Measurements from ENCODE around the gene SMIM36.
"Not testable (repeated sequence)": the region's sequence is repeated elsewhere in the genome, so short reads cannot be mapped to it uniquely, and the experiment has no call there.

SMIM36 gene

DNA sequence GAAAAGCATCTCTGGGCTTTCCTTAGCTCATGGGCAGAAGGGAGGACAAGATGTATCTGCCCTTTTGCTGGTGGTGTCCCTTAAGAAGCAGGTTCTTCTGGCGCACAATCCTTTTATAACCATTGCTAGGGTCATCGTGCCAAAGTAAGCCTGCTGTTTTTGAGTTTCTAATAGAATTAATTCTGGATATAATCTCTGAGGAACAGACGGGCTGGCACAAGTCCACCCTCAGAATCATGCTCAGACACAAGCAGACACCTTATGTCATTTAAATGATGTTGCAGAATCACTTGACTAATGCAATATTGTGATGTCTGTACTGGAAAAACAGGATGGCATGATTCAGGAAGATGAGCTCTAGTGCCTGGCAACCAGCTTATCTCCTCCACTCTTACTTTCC is 70.9 kb downstream of the SMIM36 start:
- H3K4me3 ChIP-seq (ENCODE audit: low read depth, low read length) = no peak overlapping the region
- DNase-seq (ENCODE audit: low read depth) = no peak

GRCh38 chr17:55437159-55437605 is 74.1 kb downstream of the SMIM36 start:
- no peak for DNase-seq (ENCODE audit: low read depth)
- H3K4me3 ChIP-seq (ENCODE audit: low read depth, low read length) = no peak overlapping the region

GRCh38 chr17:55436224-55437158 is 74.8 kb downstream of the SMIM36 start:
- no peak for DNase-seq (ENCODE audit: low read depth)
- H3K4me3 ChIP-seq (ENCODE audit: low read depth, low read length) = no peak overlapping the region

DNA sequence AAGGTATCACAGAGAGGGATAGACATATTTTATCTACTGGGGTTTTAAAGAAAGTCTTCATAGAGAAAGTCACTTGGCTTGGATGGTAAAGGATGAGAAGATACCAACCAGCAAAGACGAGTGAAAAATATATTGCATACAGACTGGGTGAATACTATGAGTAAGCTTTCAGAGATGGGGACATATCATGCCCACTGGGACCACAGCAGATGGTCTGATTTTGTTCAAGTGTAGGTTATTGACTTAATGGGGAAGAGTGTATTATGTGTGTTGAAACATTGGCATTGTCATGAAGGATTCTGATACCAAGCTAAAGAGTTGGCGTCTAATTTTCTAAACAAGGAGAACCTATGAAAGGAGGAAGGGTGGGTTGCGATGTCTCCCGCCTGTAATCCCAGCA is 75.8 kb downstream of the SMIM36 start:
- DNase-seq (ENCODE audit: low read depth) = no peak
- no peak overlapping the region for H3K4me3 ChIP-seq (ENCODE audit: low read depth, low read length)

GRCh38 chr17:55434721-55435120 is 76.5 kb downstream of the SMIM36 start:
- H3K4me3 ChIP-seq (ENCODE audit: low read depth, low read length) = no peak overlapping the region
- no peak for DNase-seq (ENCODE audit: low read depth)

GRCh38 chr17:55433629-55434422 is 77.4 kb downstream of the SMIM36 start:
- H3K4me3 ChIP-seq (ENCODE audit: low read depth, low read length) = no peak overlapping the region
- peak; percentile 91 for DNase-seq (ENCODE audit: low read depth)

DNA sequence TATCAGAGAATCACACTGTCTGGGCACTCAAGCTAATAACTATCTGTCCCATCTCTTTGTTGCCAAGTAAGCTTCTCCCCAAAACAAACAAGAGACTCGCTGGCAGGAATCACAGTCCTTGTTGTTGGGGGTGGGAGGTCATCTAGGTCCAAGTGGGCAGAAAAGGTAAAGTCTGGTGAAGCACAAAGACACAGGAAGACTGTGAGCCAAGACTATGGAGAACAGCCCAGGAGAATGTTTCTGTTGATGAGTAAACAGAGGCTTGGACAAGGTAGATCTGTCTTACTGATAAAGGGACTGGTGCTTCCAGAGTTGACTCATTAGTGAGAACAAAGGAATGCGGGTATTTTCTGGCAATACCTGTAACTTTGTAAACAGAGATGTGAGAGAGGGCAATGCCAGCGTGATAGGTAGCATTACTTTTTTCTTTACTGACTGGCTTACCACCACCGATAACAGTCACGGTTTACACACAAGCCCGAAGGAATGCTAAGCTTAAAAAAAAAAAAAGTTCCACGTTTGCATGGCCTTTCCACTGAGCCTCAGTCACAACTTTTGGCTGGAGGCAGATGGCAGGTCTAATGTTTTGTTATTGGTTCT is 78.1 kb downstream of the SMIM36 start:
- no peak overlapping the region for H3K4me3 ChIP-seq (ENCODE audit: low read depth, low read length)
- no peak for DNase-seq (ENCODE audit: low read depth)

DNA sequence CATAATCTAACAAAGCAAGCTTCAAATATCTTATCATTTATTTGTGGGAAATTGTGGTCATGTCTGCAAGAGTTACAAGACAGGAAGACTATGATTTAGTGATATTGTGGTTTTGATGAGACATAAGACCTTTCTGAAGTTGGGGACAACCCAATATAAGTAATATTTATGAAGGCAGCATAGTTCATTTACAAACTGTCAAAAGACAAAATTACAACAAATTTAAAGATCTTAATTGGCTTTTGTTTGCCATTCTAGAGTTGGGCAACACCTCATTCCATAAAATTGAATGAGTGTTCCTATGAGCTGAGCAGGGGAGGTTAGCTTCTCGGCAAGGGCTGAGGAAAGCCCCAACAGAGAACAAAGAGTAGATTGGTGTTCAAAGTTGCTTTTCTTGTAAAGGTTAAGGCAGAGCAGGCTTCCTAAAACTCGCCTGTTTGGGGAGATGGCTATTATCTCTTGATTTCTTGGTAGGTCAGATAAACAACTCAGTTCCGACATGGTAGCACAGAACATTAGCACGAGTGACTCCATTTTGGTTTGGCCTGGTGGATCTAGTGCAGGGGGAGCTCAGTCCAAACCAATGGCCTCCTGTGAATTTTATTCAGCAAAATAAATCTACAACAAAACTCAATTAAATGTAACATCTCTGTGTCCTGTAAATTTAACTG is 78.8 kb downstream of the SMIM36 start:
- no peak for DNase-seq (ENCODE audit: low read depth)
- H3K4me3 ChIP-seq (ENCODE audit: low read depth, low read length) = no peak overlapping the region

DNA sequence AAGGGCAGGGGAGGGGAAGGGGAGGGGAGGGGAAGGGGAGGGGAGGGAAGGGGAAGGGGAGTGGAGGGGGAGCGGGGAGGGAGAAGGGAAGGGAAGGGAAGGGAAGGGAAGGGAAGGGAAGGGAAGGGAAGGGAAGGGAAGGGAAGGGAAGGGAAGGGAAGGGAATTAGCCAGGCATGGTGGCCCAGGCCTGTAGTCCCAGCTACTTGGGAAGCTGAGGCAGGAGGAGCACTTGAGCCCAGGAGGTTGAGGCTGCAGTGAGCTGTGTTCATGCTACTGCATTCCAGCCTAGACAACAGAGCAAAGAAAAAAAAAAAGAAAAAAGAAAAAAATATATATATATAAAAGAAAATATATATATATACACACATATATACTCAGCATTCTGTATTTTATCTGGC is 79.3 kb downstream of the SMIM36 start:
- not testable (repeated sequence) for H3K4me3 ChIP-seq (ENCODE audit: low read depth, low read length); DNase-seq (ENCODE audit: low read depth)

DNA sequence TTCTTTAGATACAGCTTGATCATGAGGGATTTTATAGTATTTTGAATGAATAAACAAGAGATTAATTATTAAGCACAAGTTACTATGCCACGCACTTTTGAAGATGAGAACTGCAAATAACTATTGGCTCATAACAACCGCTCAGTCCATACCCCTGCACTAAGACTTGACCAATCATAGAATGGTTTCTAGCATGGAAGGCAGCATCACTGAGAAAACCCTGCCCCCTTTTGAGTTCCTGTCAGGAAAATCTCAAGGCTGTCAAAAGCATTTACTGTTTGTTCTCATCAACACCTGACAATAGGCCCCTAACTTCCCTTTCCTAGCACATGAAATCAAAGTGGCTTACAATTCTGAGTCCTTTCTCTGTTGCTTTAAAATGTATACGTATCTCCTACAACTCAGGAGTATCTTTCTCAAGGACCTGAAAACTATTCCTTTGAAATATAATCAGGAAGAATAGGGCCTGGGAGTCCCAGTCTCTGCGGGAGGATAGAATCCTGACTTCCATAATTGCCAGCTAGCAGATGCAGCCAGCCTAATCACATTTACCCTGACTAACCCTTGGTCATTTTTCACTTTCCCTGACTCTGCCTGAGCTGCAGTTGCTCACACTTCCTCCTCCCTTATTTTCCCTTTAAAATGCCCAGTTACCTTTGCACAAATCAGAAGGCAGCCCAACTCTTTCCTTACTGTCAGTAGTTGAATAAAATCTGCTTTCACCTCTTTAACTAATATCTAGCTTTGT is 80.5 kb downstream of the SMIM36 start:
- DNase-seq (ENCODE audit: low read depth) = no peak
- H3K4me3 ChIP-seq (ENCODE audit: low read depth, low read length) = no peak overlapping the region

DNA sequence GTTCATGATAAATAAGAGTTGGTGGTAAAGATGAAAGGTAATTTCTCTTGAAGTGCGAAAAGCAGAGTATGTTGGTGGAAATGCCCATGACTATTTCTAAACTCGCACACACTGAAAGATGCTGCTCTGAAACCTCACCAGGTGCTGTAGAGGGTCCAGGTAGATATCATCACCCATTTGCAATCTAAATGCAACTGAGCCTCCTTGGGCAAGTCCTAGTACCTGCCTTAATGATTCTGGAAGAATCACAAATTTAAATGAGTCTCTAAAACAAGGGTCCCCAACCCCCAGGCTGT is 83.7 kb downstream of the SMIM36 start:
- H3K4me3 ChIP-seq (ENCODE audit: low read depth, low read length) = no peak overlapping the region
- DNase-seq (ENCODE audit: low read depth) = no peak

GRCh38 chr17:55426851-55427586 is 84.2 kb downstream of the SMIM36 start:
- H3K4me3 ChIP-seq (ENCODE audit: low read depth, low read length) = no peak overlapping the region
- DNase-seq (ENCODE audit: low read depth) = peak; percentile 87

GRCh38 chr17:55424893-55425540 is 86.2 kb downstream of the SMIM36 start:
- H3K4me3 ChIP-seq (ENCODE audit: low read depth, low read length) = no peak overlapping the region
- DNase-seq (ENCODE audit: low read depth) = no peak

DNA sequence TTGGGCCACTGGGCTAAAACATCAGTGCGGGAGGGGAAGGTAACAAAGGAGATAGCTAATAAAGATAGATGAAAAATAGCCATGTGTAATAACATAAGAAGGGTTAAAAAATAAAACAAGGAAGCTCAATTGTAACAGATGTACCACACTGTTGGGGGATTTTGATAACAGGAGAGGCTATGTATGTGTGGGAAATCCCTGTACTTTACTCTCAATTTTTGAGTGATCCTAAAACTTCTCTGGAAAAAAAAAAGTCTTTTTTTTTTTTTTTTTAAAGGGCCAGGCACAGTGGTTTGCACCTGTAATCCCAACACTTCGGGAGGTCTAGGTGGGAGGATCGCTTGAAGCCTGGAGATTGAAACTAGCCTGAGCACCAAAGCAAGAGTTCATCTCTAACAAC is 87.7 kb downstream of the SMIM36 start:
- no peak for DNase-seq (ENCODE audit: low read depth)
- H3K4me3 ChIP-seq (ENCODE audit: low read depth, low read length) = no peak overlapping the region

GRCh38 chr17:55422828-55423164 is 88.5 kb downstream of the SMIM36 start:
- H3K4me3 ChIP-seq (ENCODE audit: low read depth, low read length); DNase-seq (ENCODE audit: low read depth): not testable (repeated sequence)

DNA sequence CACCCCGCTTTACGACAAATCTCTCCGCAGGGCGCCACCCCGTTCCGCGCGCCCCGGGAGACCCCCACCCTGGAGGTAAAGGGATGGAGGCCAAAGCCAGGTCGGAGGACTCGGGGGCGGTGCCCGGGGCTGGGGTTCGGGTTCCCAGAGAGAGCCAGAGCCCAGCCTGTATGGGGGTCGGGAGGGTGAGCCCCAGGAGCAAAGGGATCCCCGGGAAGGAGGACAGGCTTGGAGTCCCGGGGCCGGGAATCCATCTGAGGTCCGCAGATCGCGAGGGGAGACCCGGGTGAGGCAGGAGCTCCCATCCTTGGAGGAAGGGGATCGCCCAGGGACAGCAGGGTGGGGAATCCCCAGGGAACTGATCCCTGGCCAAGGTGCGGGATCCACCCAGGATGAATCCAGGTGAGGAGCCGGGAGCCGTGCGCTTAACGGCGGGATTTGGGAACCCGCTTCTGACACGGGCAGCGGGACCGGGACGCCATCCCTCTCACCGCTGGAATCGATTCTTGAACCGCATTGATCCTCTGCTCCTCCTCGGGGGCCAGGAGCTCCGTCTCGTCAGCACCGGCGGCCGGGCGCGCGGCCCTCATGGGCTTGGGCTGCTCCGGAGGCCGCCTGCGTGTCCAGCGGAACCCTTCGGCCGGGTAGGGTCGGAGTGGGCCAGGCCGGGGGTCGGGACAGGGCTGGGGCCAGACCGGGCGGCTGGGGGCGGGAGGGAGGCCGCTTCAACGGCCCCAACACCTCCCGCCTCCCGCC is 89.9 kb downstream of the SMIM36 start, which contains the start of gene MMD:
Gene MMD, minus strand, starts transcription at position 657 of the 756 bp plus-strand sequence. Its CDS starts 140 bp downstream, at position 517.
- H3K4me3 ChIP-seq (ENCODE audit: low read depth, low read length) = peak within 1 kb of the TSS; percentile 97
- no peak for DNase-seq (ENCODE audit: low read depth)

- DNase-seq (ENCODE audit: low read depth) = no peak
- H3K4me3 ChIP-seq (ENCODE audit: low read depth, low read length) = peak overlapping the region; percentile 97
Observed at GRCh38 chr17:55420776-55421178, 90.5 kb downstream of the SMIM36 start.

Data from skeletal muscle cell (primary cell).